ENCODE data around the gene SPN. TPM values are rescaled to one million over a fixed set of nuclear protein-coding genes. Genes with fewer than 3 reads are reported as not detected.

SPN gene
- total RNA-seq, 1 donor from 2014 or later = 0.31 TPM

DNA sequence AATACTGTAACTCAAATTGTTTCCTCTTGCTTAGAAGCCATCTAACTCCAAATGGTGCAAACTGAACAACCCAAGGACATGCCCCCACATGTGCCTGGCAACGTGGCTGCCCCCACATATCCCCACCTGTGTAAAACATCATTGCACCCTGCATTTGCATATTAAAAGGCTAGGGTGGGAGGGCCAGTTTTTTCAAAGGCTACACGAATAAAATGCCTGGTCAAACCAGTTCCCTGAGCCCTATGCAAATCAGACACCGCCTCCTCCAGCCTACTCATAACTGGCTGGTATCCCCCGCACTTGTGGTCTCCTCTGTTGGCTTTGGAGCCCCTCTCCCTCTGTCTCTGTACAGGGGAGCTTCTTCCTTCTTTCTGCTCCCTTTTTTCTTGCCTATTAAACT lies 56.0 kb downstream of the SPN start:
- no peaks in the 10 kb centered on the region for H3K27me3 Mint-ChIP-seq
- TF ChIP-seq, protein P1, sequence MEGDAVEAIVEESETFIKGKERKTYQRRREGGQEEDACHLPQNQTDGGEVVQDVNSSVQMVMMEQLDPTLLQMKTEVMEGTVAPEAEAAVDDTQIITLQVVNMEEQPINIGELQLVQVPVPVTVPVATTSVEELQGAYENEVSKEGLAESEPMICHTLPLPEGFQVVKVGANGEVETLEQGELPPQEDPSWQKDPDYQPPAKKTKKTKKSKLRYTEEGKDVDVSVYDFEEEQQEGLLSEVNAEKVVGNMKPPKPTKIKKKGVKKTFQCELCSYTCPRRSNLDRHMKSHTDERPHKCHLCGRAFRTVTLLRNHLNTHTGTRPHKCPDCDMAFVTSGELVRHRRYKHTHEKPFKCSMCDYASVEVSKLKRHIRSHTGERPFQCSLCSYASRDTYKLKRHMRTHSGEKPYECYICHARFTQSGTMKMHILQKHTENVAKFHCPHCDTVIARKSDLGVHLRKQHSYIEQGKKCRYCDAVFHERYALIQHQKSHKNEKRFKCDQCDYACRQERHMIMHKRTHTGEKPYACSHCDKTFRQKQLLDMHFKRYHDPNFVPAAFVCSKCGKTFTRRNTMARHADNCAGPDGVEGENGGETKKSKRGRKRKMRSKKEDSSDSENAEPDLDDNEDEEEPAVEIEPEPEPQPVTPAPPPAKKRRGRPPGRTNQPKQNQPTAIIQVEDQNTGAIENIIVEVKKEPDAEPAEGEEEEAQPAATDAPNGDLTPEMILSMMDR (conservative IDR thresholded peaks at IDR 0.05) = no peak
- peaks cover 16% of the 10 kb centered on the region for H3K4me1 Mint-ChIP-seq (ENCODE audit: unreplicated experiment)
- DNase-seq (ENCODE audit: extremely low spot score, unreplicated experiment) = no peak
- H3K4me3 Mint-ChIP-seq = no peak overlapping the region
- H3K27ac Mint-ChIP-seq = no peak overlapping the region
- no peaks in the 10 kb centered on the region for H3K36me3 Mint-ChIP-seq
- H3K9me3 Mint-ChIP-seq = no peaks in the 10 kb centered on the region

Other genes with a start within 250 kb of the SPN start
- 2.5 and 6.0 TPM in 2 replicates for gene BOLA2, start 208.9 kb upstream of the SPN start, total RNA-seq (ENCODE audit: low replicate concordance)
- 32.9 and 39.6 TPM in 2 replicates for gene SLX1B, start 208.7 kb upstream of the SPN start, total RNA-seq (ENCODE audit: low replicate concordance)
- 3.5 and 3.6 TPM in 2 replicates for gene SULT1A4, start 203.3 kb upstream of the SPN start, total RNA-seq (ENCODE audit: low replicate concordance)
- 40.1 and 50.2 TPM in 2 replicates for gene NPIPB12, start 156.8 kb upstream of the SPN start, total RNA-seq (ENCODE audit: low replicate concordance)
- 92.3 and 129 TPM in 2 replicates for gene QPRT, start 15.9 kb downstream of the SPN start, total RNA-seq (ENCODE audit: low replicate concordance)
- 2.1 and 3.3 TPM in 2 replicates for gene C16orf54, start 82.7 kb downstream of the SPN start, total RNA-seq (ENCODE audit: low replicate concordance)
- gene ZG16, start 115.0 kb downstream of the SPN start, total RNA-seq (ENCODE audit: low replicate concordance) = 0.85 and 1.5 TPM in 2 replicates
- gene KIF22, start 127.5 kb downstream of the SPN start, total RNA-seq (ENCODE audit: low replicate concordance) = 54.8 and 112 TPM in 2 replicates
- 207 and 294 TPM in 2 replicates for gene MAZ, start 143.3 kb downstream of the SPN start, total RNA-seq (ENCODE audit: low replicate concordance)
- gene PRRT2, start 148.9 kb downstream of the SPN start, total RNA-seq (ENCODE audit: low replicate concordance) = 1.4 and 15.1 TPM in 2 replicates
- 25.5 and 33.5 TPM in 2 replicates for gene PAGR1, start 152.9 kb downstream of the SPN start, total RNA-seq (ENCODE audit: low replicate concordance)
- 27.4 and 46.3 TPM in 2 replicates for gene MVP, start 157.2 kb downstream of the SPN start, total RNA-seq (ENCODE audit: low replicate concordance)
- 58.0 and 73.3 TPM in 2 replicates for gene CDIPT, start 200.0 kb downstream of the SPN start, total RNA-seq (ENCODE audit: low replicate concordance)
- gene SEZ6L2, start 236.3 kb downstream of the SPN start, total RNA-seq (ENCODE audit: low replicate concordance) = 19.3 and 19.4 TPM in 2 replicates
- 7.8 TPM in 2 replicates for gene ASPHD1, start 237.2 kb downstream of the SPN start, total RNA-seq (ENCODE audit: low replicate concordance)

All from type B pancreatic cell (in vitro differentiated cells).